Measurements from ENCODE around the gene PDK1. TPM values are rescaled to one million over a fixed set of nuclear protein-coding genes. Genes with fewer than 3 reads are reported as not detected.
A peak's percentile ranks its signal among the peaks of the same experiment; 100 is the strongest.

Gene PDK1
- total RNA-seq (ENCODE audit: low replicate concordance): 5.6 and 16.4 TPM in 2 replicates

DNA sequence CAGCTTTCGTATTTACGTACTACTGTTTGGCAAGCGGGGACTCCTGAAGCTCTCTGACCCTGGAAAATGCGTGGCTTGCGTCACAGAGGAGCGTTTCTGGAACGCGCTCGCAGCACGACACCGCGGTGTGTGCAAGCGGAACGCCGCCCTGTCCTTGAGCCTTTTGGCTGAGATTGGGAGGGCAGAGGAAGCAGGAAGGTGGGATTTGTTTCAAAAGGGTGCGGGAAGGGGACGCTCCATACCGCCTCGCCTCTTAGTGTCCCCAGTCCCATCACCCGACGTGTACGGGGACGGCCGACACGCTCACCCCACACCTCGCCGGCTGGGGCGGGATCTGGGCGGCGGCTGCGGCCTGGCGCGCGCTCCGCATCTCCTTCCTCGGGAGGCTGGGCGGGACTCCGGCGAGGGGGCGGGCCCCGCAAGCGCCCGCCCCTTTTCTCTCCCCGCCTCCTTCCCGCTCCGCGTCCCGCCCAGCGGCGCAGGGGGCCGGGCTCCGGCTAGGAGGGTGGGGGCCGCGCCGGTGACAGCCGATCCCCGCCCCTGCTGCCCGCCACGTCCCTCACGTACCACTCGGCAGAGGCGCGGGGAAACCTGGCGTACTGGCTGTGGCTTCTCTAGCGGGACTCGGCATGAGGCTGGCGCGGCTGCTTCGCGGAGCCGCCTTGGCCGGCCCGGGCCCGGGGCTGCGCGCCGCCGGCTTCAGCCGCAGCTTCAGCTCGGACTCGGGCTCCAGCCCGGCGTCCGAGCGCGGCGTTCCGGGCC lies at the start of gene PDK1:
PDK1 (plus strand) TSS at position 569 of the 762 bp plus-strand sequence; CDS start at position 630, 61 bp downstream.
- DNase-seq (ENCODE audit: low read depth): peak; percentile 79
- TF ChIP-seq, protein P1, sequence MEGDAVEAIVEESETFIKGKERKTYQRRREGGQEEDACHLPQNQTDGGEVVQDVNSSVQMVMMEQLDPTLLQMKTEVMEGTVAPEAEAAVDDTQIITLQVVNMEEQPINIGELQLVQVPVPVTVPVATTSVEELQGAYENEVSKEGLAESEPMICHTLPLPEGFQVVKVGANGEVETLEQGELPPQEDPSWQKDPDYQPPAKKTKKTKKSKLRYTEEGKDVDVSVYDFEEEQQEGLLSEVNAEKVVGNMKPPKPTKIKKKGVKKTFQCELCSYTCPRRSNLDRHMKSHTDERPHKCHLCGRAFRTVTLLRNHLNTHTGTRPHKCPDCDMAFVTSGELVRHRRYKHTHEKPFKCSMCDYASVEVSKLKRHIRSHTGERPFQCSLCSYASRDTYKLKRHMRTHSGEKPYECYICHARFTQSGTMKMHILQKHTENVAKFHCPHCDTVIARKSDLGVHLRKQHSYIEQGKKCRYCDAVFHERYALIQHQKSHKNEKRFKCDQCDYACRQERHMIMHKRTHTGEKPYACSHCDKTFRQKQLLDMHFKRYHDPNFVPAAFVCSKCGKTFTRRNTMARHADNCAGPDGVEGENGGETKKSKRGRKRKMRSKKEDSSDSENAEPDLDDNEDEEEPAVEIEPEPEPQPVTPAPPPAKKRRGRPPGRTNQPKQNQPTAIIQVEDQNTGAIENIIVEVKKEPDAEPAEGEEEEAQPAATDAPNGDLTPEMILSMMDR (IDR thresholded peaks at IDR 0.05; ENCODE audit: insufficient read depth, low read length): no peak
- H3K4me3 ChIP-seq (ENCODE audit: low read depth, low read length): peak within 1 kb of the TSS; percentile 89

DNA sequence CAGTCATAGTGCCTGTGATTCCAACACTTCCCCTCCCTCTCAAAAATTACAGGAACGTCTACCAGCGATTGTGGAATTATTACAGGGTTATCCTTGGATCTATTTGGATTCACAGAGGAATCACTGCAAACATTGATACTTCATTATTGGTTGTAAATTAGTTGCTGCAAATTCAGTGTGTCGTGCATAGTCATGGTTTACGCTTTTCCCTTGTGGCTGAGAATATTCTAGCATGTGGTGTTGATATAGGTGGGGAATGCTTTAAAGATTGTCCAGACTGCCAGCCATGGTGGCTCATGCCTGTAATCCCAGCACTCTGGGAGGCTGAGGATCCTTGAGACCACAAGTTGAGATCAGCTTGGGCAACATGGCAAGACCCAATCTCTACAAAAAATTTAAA lies 48.7 kb upstream of the PDK1 start:
- no peak for DNase-seq (ENCODE audit: low read depth)
- H3K4me3 ChIP-seq (ENCODE audit: low read depth, low read length): no peak overlapping the region
- TF ChIP-seq, protein P1 (IDR thresholded peaks at IDR 0.05; ENCODE audit: insufficient read depth, low read length): no peak

DNA sequence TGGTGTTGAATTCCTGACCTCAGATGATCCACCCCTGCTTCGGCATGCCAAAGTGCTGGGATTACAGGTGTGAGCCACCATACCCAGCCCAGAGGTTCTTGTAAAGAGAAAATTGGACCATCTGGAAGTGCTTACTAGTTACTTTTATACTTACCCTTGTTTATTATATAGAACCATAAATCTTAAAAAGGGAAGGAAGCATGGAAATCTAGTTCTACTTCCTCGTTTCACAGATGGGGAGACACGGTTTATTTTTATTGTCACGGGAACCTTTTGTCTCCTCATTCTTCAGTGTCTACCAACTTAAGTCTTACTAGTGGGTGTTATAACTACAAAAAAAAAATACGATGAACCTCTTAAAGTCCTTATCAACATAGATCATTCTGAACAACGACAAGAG lies 45.8 kb upstream of the PDK1 start:
- no peak for DNase-seq (ENCODE audit: low read depth)
- TF ChIP-seq, protein P1 (IDR thresholded peaks at IDR 0.05; ENCODE audit: insufficient read depth, low read length): no peak
- H3K4me3 ChIP-seq (ENCODE audit: low read depth, low read length): no peak overlapping the region

DNA sequence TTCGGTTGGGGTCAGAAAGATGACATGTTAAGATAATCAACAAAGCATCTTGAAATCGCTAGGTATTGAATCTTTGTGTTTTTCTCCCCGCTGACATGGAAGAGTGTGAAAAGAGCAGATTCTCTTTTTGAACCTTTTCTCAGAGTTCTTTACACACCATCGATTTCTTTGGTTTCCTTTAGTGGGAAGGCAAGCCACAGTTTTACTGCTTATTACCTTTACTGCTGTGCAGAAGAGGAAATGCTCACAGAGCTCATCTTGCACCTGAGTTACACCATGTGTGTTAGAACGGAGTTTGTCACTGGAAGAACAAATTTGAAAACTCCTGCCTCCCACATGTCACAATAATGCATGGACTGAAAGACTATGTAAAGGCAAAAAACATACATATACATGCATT lies 45.3 kb upstream of the PDK1 start:
- TF ChIP-seq, protein P1 (IDR thresholded peaks at IDR 0.05; ENCODE audit: insufficient read depth, low read length): no peak
- no peak for DNase-seq (ENCODE audit: low read depth)

DNA sequence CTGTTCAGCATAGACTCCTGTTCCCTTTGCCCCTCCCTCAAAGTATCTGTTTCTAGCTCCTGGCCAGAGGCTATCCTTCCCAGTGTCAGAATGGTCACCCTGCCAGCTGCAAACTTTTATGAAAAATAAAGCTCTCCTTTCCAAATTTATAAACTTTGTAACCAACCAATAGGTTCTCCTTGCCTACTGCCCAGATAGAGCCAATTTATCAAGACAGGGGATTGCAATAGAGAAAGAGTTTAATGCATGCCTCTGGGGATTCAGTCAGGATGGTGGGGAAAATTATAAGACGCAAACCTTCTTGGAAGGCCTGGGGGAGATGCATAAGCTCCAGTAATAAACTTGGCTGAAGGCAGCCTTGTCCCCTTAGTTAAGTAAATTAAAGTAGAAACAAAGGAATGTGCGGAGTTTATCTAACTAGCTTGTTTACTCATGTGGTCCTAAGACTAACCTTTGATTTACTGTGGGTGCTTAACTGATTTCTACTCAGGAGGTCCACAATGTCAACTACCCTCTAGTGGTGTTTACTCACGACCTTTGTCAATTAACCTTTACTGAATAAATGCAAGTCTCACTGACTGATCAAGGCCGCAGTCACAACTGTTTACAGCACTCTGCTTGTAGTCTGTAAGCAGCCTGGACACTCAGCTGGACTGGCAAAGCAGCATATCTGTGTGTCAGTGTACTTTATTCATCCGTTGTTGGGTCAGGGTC lies 42.9 kb upstream of the PDK1 start:
- DNase-seq (ENCODE audit: low read depth): no peak
- TF ChIP-seq, protein P1 (IDR thresholded peaks at IDR 0.05; ENCODE audit: insufficient read depth, low read length): no peak
- H3K4me3 ChIP-seq (ENCODE audit: low read depth, low read length): no peak overlapping the region

More for the DNA sequence above, 45.3 kb upstream of the PDK1 start:
- H3K4me3 ChIP-seq (ENCODE audit: low read depth, low read length): no peak overlapping the region

- H3K4me3 ChIP-seq (ENCODE audit: low read depth, low read length): no peak overlapping the region
- TF ChIP-seq, protein P1 (IDR thresholded peaks at IDR 0.05; ENCODE audit: insufficient read depth, low read length): no peak
- no peak for DNase-seq (ENCODE audit: low read depth)
Measured at GRCh38 chr2:172513524-172513900, 42.4 kb upstream of the PDK1 start.

All from fibroblast of the aortic adventitia (primary cell).